ENCODE data around the gene DNAJB12.

DNA sequence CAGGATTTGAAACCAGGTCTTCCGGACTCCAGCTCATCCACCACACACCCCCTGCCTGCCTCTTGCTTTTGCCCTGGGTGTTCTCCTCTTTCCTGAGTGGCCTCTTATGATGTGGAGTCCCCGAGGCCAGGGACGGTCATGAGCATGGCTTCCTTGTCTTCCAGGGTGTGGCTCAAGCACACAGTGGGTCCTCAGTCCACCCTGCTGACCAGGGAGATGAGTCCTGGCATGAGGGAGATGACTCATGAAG lies 32.8 kb downstream of the DNAJB12 start:
- no peak for TF ChIP-seq EZH2 (IDR thresholded peaks at IDR 0.05; ENCODE audit: low read length, unreplicated experiment)
- TF ChIP-seq, protein P1, sequence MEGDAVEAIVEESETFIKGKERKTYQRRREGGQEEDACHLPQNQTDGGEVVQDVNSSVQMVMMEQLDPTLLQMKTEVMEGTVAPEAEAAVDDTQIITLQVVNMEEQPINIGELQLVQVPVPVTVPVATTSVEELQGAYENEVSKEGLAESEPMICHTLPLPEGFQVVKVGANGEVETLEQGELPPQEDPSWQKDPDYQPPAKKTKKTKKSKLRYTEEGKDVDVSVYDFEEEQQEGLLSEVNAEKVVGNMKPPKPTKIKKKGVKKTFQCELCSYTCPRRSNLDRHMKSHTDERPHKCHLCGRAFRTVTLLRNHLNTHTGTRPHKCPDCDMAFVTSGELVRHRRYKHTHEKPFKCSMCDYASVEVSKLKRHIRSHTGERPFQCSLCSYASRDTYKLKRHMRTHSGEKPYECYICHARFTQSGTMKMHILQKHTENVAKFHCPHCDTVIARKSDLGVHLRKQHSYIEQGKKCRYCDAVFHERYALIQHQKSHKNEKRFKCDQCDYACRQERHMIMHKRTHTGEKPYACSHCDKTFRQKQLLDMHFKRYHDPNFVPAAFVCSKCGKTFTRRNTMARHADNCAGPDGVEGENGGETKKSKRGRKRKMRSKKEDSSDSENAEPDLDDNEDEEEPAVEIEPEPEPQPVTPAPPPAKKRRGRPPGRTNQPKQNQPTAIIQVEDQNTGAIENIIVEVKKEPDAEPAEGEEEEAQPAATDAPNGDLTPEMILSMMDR (conservative IDR thresholded peaks at IDR 0.05; ENCODE audit: low read depth, low read length) = no peak
- TF ChIP-seq EZH2phosphoT487 (IDR thresholded peaks at IDR 0.05; ENCODE audit: borderline replicate concordance, low read length) = no peak
